Stomach (tissue), 4 donors: ENCODE data around the gene DNAJB7.

ENCODE experiments used
- CTCF ChIP-seq, 7 experiments: fragments of 450-650 bp in 4 of 7; fragments of 200-600 bp in 3 of 7; sonication (generic) in 3 of 7; IDR thresholded peaks; one replicate each; pipeline ENCODE4 v1.5.1; 2016 to 2019; ENCODE audit warnings: antibody characterized with exemption in 7 of 7, control low read depth in 2 of 7, mild to moderate bottlenecking in 1 of 7
- EP300 ChIP-seq: sonication (generic); formaldehyde crosslinking; IDR thresholded peaks from one replicate; pipeline ENCODE4 v1.6.1; 2017; ENCODE audit warnings: antibody characterized with exemption
- POLR2A ChIP-seq, 4 donors: fragments of 450-650 bp; IDR thresholded peaks; one replicate each; pipeline ENCODE4 v1.6.1; 2016; ENCODE audit warnings: antibody characterized with exemption in 4 of 4, control low read depth in 2 of 4, mild to moderate bottlenecking in 1 of 4, moderate library complexity in 1 of 4

GRCh38 chr22:40817737-40818136 lies 44.2 kb downstream of the DNAJB7 start:
- no peak for TF ChIP-seq CTCF (IDR thresholded peaks at IDR 0.05)
- no peak for TF ChIP-seq POLR2A (IDR thresholded peaks at IDR 0.05)
- TF ChIP-seq EP300, result no peak
